K562 (cell line): ENCODE measurements around the gene TMEM61. TPM values are rescaled to one million over a fixed set of nuclear protein-coding genes. Genes with fewer than 3 reads are reported as not detected.

Experiments used
- C11orf30 ChIP-seq: fragments of 450-650 bp; IDR thresholded peaks from 2 replicates; pipeline ENCODE4 v1.6.1; 2016; ENCODE audit warnings: low read depth, mild to moderate bottlenecking
- CBFA2T2 ChIP-seq: fragments of 450-650 bp; conservative IDR thresholded peaks from 2 replicates; pipeline ENCODE4 v1.6.1; 2017; ENCODE audit warnings: mild to moderate bottlenecking
- DMBX1 ChIP-seq: fragments of 250-450 bp; sonication (Bioruptor Pico); IDR thresholded peaks from 2 replicates; pipeline ENCODE4 v1.8.0; 2022; ENCODE audit warnings: inconsistent platforms, mild to moderate bottlenecking, moderate library complexity, borderline replicate concordance
- ELF2 ChIP-seq: fragments of 250-450 bp; sonication (Bioruptor Pico); IDR thresholded peaks from 2 replicates; pipeline ENCODE4 v1.5.0; 2021; ENCODE audit warnings: mild to moderate bottlenecking
- HDGF ChIP-seq: fragments of 450-650 bp; IDR thresholded peaks from 2 replicates; pipeline ENCODE4 v1.6.1; 2016
- HNRNPL ChIP-seq: fragments of 200-400 bp; formaldehyde crosslinking; IDR thresholded peaks from 2 replicates; pipeline ENCODE4 v1.6.1; 2017; ENCODE audit warnings: low read depth, mild to moderate bottlenecking, low read length
- HOXB6 ChIP-seq: fragments of 250-450 bp; sonication (Bioruptor Pico); IDR thresholded peaks from 2 replicates; pipeline ENCODE4 v1.5.1; 2022; ENCODE audit warnings: mild to moderate bottlenecking, borderline replicate concordance
- MCM3 ChIP-seq: fragments of 450-650 bp; IDR thresholded peaks from 2 replicates; pipeline ENCODE4 v1.6.1; 2016
- MNT ChIP-seq, 2 experiments: fragments of 450-650 bp; conservative IDR thresholded peaks; 2 replicates each; pipeline ENCODE4 v1.6.1; 2017; ENCODE audit warnings: mild to moderate bottlenecking in 2 of 2, moderate library complexity in 2 of 2
- NCOA6 ChIP-seq: fragments of 450-650 bp; IDR thresholded peaks from 2 replicates; pipeline ENCODE4 v1.6.1; 2017; ENCODE audit warnings: mild to moderate bottlenecking
- PREB ChIP-seq: sonication (generic); formaldehyde crosslinking; IDR thresholded peaks from 2 replicates; pipeline ENCODE4 v1.8.1; 2023; ENCODE audit warnings: mild to moderate bottlenecking, missing genetic modification reagents
- RFX5 ChIP-seq: IDR thresholded peaks from 2 replicates; pipeline ENCODE4 v1.6.1; 2011; ENCODE audit warnings: low read depth, mild to moderate bottlenecking, improper control_type of control experiment, low read length
- SUPT5H ChIP-seq: fragments of 450-650 bp; IDR thresholded peaks from 2 replicates; pipeline ENCODE4 v1.6.1; 2016
- TBP ChIP-seq: optimal IDR thresholded peaks from 2 replicates; pipeline ENCODE3; 2011; ENCODE audit warnings: low read depth, low read length, improper control_type of control experiment
- XRCC5 ChIP-seq: fragments of 200-400 bp; formaldehyde crosslinking; IDR thresholded peaks from 2 replicates; pipeline ENCODE4 v1.6.1; 2017; ENCODE audit warnings: low read depth, mild to moderate bottlenecking, low read length
- ZKSCAN8 ChIP-seq: fragments of 200-800 bp; sonication (Bioruptor generic); IDR thresholded peaks from 2 replicates; pipeline ENCODE4 v1.6.1; 2016; ENCODE audit warnings: missing genetic modification characterization, missing compliant biosample characterization
- ZNF668 ChIP-seq: fragments of 250-450 bp; sonication (Bioruptor Pico); IDR thresholded peaks from 2 replicates; pipeline ENCODE4 v1.8.0; 2022; ENCODE audit warnings: mild to moderate bottlenecking, inconsistent platforms
- ZNF717 ChIP-seq: fragments of 250-450 bp; sonication (Bioruptor Pico); IDR thresholded peaks from 2 replicates; pipeline ENCODE4 v1.5.0; 2021
- ZNF77 ChIP-seq: fragments of 250-450 bp; sonication (Bioruptor Pico); IDR thresholded peaks from 2 replicates; pipeline ENCODE4 v1.5.0; 2020
- ZNF778 ChIP-seq: fragments of 450-650 bp; formaldehyde crosslinking; IDR thresholded peaks from 2 replicates; pipeline ENCODE4 v1.4.0; 2020; ENCODE audit warnings: mild to moderate bottlenecking, moderate library complexity
- polyA plus RNA-seq, 8 experiments: library from polyadenylated mRNA; depleted of rRNA in 4 of 8; stranded (reverse) in 5 of 8; unstranded in 3 of 8; fragments of >200 nt; fragmentation: Nextera tagmentation in 2 of 8; fragmentation: Illumina TruSeq in 1 of 8; extraction: Ambion mirVana in 2 of 8; extraction: Trizol in 1 of 8; gene quantifications; 2 replicates each; pipeline versions ENCODE4 v1.2.1 to v1.2.3, GENCODE V29; 2011 to 2014; ENCODE audit warnings: inconsistent platforms in 1 of 8, missing spikeins in 1 of 8
- total RNA-seq, 7 experiments: library from RNA; depleted of rRNA in 6 of 7; stranded (reverse); fragments of >200 nt in 6 of 7; fragmentation: Illumina TruSeq in 2 of 7; extraction: Trizol in 2 of 7; gene quantifications; 2 replicates each; pipeline versions ENCODE4 v1.2.1 to v1.2.3, GENCODE V29; 2011 to 2021; ENCODE audit warnings: low replicate concordance in 1 of 7
- TF ChIP-seq, protein P1 (sequence below), 2 experiments: IDR thresholded peaks in 1 of 2; conservative IDR thresholded peaks in 1 of 2; 2 replicates each; pipeline ENCODE4 v1.6.1; 2016; ENCODE audit warnings: low read depth in 2 of 2, mild to moderate bottlenecking in 1 of 2, missing compliant biosample characterization in 1 of 2, missing genetic modification characterization in 1 of 2, moderate library complexity in 1 of 2
- TF ChIP-seq, protein P2 (sequence below): sonication (generic); formaldehyde crosslinking; IDR thresholded peaks from 2 replicates; pipeline ENCODE4 v1.8.0; 2023; ENCODE audit warnings: mild to moderate bottlenecking, missing genetic modification reagents

Gene TMEM61
- total and polyA plus RNA-seq, 9 of the 15 experiments (the other 6 are each of a cell fraction or from before 2014, with no cell fraction given): not detected

DNA sequence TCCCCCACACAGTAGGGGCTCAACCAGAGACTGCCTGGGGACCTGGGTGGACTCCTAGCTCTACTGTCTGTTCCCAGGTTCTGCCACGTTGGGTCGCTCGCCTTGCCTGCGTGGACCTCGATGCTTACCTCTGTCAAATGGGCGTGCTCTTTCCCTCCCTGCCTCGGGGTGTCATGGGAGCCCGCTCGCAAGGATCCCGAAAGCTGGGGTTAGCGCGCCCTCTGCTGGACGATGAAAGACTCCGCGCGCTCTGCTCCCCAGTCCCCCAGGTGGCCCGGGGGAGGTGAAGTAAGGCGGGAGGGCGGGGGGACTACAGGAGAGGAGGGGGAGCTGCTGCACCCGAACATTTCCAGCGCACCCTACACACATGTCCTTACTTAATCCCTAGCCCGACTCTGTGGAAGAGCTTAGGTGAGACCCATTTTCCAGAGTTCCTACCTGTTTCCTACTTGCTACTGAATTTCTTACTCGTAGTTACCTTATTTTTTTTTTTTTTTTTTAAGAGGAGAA lies 16.0 kb downstream of the TMEM61 start (continued):
- TF ChIP-seq DMBX1 (no peak), HNRNPL (no peak), ZNF778 (CRISPR knock-in tag) (no peak), ZNF717 (no peak), HDGF (0 out of 2 replicates have a peak, but pooled peaks have one; percentile 73), PREB (CRISPR knock-in tag) (no peak), NCOA6 (no peak), TBP (no peak), MNT (conservative IDR thresholded peaks at IDR 0.05) (no peak), ZNF668 (no peak), HOXB6 (CRISPR knock-in tag) (no peak), MCM3 (no peak), RFX5 (no peak), CBFA2T2 (no peak), ELF2 (CRISPR knock-in tag) (no peak), SUPT5H (no peak), ZKSCAN8 (CRISPR knock-in tag) (no peak), C11orf30 (no peak), ZNF77 (CRISPR knock-in tag) (no peak), XRCC5 (no peak)
- TF ChIP-seq, protein P1, sequence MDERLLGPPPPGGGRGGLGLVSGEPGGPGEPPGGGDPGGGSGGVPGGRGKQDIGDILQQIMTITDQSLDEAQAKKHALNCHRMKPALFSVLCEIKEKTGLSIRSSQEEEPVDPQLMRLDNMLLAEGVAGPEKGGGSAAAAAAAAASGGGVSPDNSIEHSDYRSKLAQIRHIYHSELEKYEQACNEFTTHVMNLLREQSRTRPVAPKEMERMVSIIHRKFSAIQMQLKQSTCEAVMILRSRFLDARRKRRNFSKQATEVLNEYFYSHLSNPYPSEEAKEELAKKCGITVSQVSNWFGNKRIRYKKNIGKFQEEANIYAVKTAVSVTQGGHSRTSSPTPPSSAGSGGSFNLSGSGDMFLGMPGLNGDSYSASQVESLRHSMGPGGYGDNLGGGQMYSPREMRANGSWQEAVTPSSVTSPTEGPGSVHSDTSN (CRISPR knock-in tag; IDR thresholded peaks at IDR 0.05; ENCODE audit: low read depth): no peak
- TF ChIP-seq, protein P1 (tag; conservative IDR thresholded peaks at IDR 0.05; ENCODE audit: low read depth): no peak
- TF ChIP-seq, protein P2, sequence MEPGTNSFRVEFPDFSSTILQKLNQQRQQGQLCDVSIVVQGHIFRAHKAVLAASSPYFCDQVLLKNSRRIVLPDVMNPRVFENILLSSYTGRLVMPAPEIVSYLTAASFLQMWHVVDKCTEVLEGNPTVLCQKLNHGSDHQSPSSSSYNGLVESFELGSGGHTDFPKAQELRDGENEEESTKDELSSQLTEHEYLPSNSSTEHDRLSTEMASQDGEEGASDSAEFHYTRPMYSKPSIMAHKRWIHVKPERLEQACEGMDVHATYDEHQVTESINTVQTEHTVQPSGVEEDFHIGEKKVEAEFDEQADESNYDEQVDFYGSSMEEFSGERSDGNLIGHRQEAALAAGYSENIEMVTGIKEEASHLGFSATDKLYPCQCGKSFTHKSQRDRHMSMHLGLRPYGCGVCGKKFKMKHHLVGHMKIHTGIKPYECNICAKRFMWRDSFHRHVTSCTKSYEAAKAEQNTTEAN: no peak
